Measurements from ENCODE around the gene SFI1.
"Not testable (repeated sequence)": the region's sequence is repeated elsewhere in the genome, so short reads cannot be mapped to it uniquely, and the experiment has no call there.

- TF ChIP-seq, protein P1, sequence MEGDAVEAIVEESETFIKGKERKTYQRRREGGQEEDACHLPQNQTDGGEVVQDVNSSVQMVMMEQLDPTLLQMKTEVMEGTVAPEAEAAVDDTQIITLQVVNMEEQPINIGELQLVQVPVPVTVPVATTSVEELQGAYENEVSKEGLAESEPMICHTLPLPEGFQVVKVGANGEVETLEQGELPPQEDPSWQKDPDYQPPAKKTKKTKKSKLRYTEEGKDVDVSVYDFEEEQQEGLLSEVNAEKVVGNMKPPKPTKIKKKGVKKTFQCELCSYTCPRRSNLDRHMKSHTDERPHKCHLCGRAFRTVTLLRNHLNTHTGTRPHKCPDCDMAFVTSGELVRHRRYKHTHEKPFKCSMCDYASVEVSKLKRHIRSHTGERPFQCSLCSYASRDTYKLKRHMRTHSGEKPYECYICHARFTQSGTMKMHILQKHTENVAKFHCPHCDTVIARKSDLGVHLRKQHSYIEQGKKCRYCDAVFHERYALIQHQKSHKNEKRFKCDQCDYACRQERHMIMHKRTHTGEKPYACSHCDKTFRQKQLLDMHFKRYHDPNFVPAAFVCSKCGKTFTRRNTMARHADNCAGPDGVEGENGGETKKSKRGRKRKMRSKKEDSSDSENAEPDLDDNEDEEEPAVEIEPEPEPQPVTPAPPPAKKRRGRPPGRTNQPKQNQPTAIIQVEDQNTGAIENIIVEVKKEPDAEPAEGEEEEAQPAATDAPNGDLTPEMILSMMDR (IDR thresholded peaks at IDR 0.05; ENCODE audit: poor library complexity) = not testable (repeated sequence)
- not testable (repeated sequence) for TF ChIP-seq EZH2 (IDR thresholded peaks at IDR 0.05; ENCODE audit: borderline replicate concordance)
These were observed 27.8 kb downstream of the SFI1 start for GRCh38 chr22:31524132-31524531.

Data from hepatocyte (in vitro differentiated cells).